Testis (tissue), 3 donors: Measurements from ENCODE around the gene USP20. TPM values are rescaled to one million over a fixed set of nuclear protein-coding genes. Genes with fewer than 3 reads are reported as not detected.

Experiments used
- DNase-seq: peaks from one replicate; pipeline ENCODE4 v3.0.0-alpha.2; 2019
- H3K27ac ChIP-seq, 2 donors: fragments of 200-600 bp; sonication (generic); one replicate each; pipeline ENCODE4 v1.5.1; 2019
- H3K27me3 ChIP-seq: fragments of 200-600 bp; sonication (generic); one replicate; pipeline ENCODE4 v1.5.1; 2019
- H3K36me3 ChIP-seq: fragments of 200-600 bp; sonication (generic); one replicate; pipeline ENCODE4 v1.5.1; 2017; ENCODE audit warnings: low read depth; ENCODE audit errors: missing control alignments
- H3K4me1 ChIP-seq: fragments of 200-600 bp; sonication (generic); one replicate; pipeline ENCODE4 v1.5.1; 2019
- H3K4me3 ChIP-seq, 2 donors: fragments of 200-600 bp; sonication (generic); one replicate each; pipeline ENCODE4 v1.5.1; 2017 to 2019
- H3K9me3 ChIP-seq: fragments of 200-600 bp; sonication (generic); one replicate; pipeline ENCODE4 v1.5.1; 2017
- POLR2A ChIP-seq: fragments of 450-650 bp; IDR thresholded peaks from one replicate; pipeline ENCODE4 v1.6.1; 2017; ENCODE audit warnings: antibody characterized with exemption, mild to moderate bottlenecking, moderate library complexity
- WGBS, 2 donors: methylation state at CpG; one replicate each; pipeline ENCODE4 v1.1.5; 2018; 5-methylcytosine and 5-hydroxymethylcytosine counted together
- intact Hi-C: fragments of 100-400 bp; cut with DNase I; formaldehyde crosslinking; loops from one replicate; pipeline ENCODE4 v1.15.1; 2023; ENCODE audit warnings: low total_unique reads
- polyA plus RNA-seq: library from polyadenylated mRNA; stranded (reverse); fragments of 350-450 nt; fragmentation: Illumina TruSeq; extraction: RNeasy Lipid Tissue Mini Kit (QIAGEN cat#74804); gene quantifications from one replicate; pipeline ENCODE4 v1.2.3, GENCODE V29; 2014; ENCODE audit warnings: low read depth, low replicate concordance; ENCODE audit not compliant: insufficient read depth
- total RNA-seq, 2 donors: library from RNA; depleted of rRNA; stranded (reverse); fragments of >200 nt; gene quantifications; one replicate each; pipeline ENCODE4 v1.2.3, GENCODE V29; 2016
- TF ChIP-seq, protein P1 (sequence below), 3 experiments: fragments of 450-650 bp in 2 of 3; fragments of 200-600 bp in 1 of 3; sonication (generic) in 1 of 3; IDR thresholded peaks; one replicate each; pipeline ENCODE4 v1.5.1; 2016 to 2019; ENCODE audit warnings: antibody characterized with exemption in 3 of 3, mild to moderate bottlenecking in 2 of 3, moderate library complexity in 1 of 3

Gene USP20
- total and polyA plus RNA-seq, 3 donors from 2014 or later = 37.4 to 48.3 (median 46.8) TPM

GRCh38 chr9:129864991-129865647, 29.9 kb downstream of the USP20 start:
- Histone ChIP-seq H3K9me3 (no peaks in the 10 kb centered on the region), H3K4me3 (no peak overlapping the region), H3K36me3 (no peaks in the 10 kb centered on the region), H3K27me3 (no peaks in the 10 kb centered on the region), H3K4me1 (no peaks in the 10 kb centered on the region), H3K27ac (no peak overlapping the region)
- 61 to 69% methylated on average over 10 to 11 of the region's 11 CpGs for WGBS, 2 donors
- intact Hi-C loops = no loop called here
- TF ChIP-seq, protein P1, sequence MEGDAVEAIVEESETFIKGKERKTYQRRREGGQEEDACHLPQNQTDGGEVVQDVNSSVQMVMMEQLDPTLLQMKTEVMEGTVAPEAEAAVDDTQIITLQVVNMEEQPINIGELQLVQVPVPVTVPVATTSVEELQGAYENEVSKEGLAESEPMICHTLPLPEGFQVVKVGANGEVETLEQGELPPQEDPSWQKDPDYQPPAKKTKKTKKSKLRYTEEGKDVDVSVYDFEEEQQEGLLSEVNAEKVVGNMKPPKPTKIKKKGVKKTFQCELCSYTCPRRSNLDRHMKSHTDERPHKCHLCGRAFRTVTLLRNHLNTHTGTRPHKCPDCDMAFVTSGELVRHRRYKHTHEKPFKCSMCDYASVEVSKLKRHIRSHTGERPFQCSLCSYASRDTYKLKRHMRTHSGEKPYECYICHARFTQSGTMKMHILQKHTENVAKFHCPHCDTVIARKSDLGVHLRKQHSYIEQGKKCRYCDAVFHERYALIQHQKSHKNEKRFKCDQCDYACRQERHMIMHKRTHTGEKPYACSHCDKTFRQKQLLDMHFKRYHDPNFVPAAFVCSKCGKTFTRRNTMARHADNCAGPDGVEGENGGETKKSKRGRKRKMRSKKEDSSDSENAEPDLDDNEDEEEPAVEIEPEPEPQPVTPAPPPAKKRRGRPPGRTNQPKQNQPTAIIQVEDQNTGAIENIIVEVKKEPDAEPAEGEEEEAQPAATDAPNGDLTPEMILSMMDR (IDR thresholded peaks at IDR 0.05) = no peak
- no peak for TF ChIP-seq POLR2A
- DNase-seq = no peak

GRCh38 chr9:129865668-129866320, 30.5 kb downstream of the USP20 start:
- Histone ChIP-seq H3K36me3 (no peaks in the 10 kb centered on the region), H3K9me3 (no peaks in the 10 kb centered on the region), H3K27me3 (no peaks in the 10 kb centered on the region), H3K27ac (no peak overlapping the region), H3K4me1 (no peaks in the 10 kb centered on the region), H3K4me3 (no peak overlapping the region)
- intact Hi-C loops = no loop called here
- no peak for DNase-seq
- 74 to 79% methylated on average over 11 to 14 of the region's 14 CpGs for WGBS, 2 donors
- no peak for TF ChIP-seq POLR2A
- TF ChIP-seq, protein P1 (IDR thresholded peaks at IDR 0.05) = no peak

DNA sequence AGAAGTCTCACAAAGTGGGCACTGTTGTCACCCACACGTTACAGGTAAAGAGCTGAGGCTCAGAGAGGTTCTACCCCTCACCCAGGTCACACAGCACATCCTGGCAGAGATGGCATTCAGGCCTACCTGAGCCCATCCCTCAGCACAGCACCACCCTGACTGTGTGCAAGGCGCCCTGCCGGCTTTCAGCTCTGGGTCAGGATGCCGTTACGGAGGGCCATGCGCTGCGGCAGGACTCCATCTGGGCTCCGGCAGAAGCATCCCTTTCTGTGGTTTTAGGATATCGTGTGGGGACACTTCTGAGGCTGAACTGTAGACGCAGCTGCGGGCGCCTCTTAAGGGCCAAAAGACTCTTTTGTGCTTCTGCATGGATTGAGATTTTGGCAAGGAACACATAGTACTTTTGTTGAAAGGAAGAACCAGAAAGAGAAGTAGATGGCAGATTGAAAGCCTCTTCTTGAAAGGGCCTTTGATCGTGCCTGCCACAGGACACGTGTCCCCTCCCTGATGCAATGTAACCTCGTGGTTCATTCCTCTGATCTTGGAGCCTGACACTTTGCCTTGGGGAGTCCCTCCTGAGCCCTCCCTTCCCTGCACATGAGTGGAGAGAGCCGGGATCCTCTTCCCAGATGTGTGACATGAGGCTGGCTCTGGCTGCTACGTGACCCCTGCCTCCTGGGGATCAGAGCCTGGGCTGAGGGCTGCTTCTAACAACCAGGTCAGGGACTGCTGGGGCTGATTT, 31.3 kb downstream of the USP20 start:
- intact Hi-C loops = no loop called here
- no peaks in the 10 kb centered on the region for H3K9me3 ChIP-seq
- TF ChIP-seq POLR2A = no peak
- no peak overlapping the region for H3K27ac ChIP-seq
- DNase-seq = no peak
- no peaks in the 10 kb centered on the region for H3K27me3 ChIP-seq
- H3K4me3 ChIP-seq = no peak overlapping the region
- no peaks in the 10 kb centered on the region for H3K36me3 ChIP-seq
- H3K4me1 ChIP-seq = no peaks in the 10 kb centered on the region
- WGBS, 2 donors = 84 to 86% methylated on average over 17 of the region's 17 CpGs

DNA sequence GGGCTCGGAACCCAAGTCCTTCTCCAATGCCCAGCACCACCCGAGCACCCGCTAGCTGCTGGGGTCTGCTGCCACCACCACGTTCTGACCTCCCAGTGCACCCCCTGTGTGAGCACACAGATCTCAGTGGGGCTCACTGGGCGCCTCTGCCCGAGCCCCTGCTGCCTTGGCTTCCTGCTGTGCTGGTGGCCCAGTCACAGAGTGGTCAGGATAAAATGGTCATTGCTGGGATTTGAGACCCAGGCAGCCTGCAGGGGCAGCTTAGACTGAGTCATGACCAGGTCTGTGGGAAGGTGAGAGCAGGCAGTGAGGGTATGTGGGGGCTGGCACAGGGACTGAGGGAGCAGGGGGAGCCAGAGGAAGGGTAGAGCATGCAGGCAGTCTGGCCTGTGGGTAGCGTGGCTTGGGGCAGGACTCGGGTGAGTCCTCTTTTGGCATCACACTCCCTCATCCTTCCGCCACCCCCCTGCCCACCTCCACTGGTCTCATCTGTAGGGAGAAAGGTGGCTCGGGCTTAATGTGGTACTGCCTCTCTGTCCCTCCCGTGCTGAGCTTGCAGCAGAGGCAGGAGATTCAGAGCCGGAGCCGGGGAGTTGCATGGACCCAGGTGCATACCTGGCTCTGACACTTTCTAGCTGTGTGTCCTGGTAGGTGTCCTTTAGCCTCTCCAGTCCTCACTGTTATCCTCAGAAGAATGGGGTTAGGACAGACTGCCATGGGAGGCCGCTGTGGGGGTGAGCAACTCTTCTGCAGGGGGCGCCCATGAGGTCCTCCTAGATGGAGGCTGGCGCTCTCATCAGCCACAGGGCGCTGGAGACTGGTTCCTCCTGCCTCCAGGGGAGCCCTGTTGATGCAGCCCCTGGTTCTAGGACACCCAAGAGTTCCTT, 32.1 kb downstream of the USP20 start:
- TF ChIP-seq POLR2A = no peak
- TF ChIP-seq, protein P1 (IDR thresholded peaks at IDR 0.05) = no peak
- no peaks in the 10 kb centered on the region for H3K9me3 ChIP-seq
- intact Hi-C loops = no loop called here
- H3K4me1 ChIP-seq = no peaks in the 10 kb centered on the region
- 79 to 80% methylated on average over 7 to 17 of the region's 17 CpGs for WGBS, 2 donors
- H3K27ac ChIP-seq = no peak overlapping the region
- no peaks in the 10 kb centered on the region for H3K36me3 ChIP-seq
- no peak for DNase-seq
- no peaks in the 10 kb centered on the region for H3K27me3 ChIP-seq
- H3K4me3 ChIP-seq = no peak overlapping the region
